K562 (cell line): ENCODE results near the gene FREM1.

Experiments used
- CTCF ChIP-seq, 3 experiments: IDR thresholded peaks in 2 of 3; conservative IDR thresholded peaks in 1 of 3; 2 replicates each; pipeline ENCODE4 v1.5.1; 2011 to 2012; ENCODE audit warnings: low read length in 3 of 3, mild to moderate bottlenecking in 3 of 3, control low read depth in 2 of 3, improper control_type of control experiment in 1 of 3, inconsistent platforms in 1 of 3, low read depth in 1 of 3, mixed read lengths in 1 of 3, moderate library complexity in 1 of 3; ENCODE audit not compliant: insufficient read depth in 2 of 3
- FOXM1 ChIP-seq, 2 experiments: fragments of 450-650 bp in 1 of 2; sonication (generic) in 1 of 2; formaldehyde crosslinking in 1 of 2; IDR thresholded peaks; 2 replicates each; pipeline versions ENCODE4 v1.6.1 to v1.9.0; 2017 to 2022; ENCODE audit warnings: low read depth in 2 of 2, mild to moderate bottlenecking in 2 of 2, missing genetic modification reagents in 1 of 2, moderate library complexity in 1 of 2
- ZNF175 ChIP-seq: fragments of 200-800 bp; sonication (Bioruptor generic); IDR thresholded peaks from 2 replicates; pipeline ENCODE4 v1.6.1; 2016; ENCODE audit warnings: low read depth, mild to moderate bottlenecking, missing genetic modification characterization, missing compliant biosample characterization
- ZNF274 ChIP-seq: IDR thresholded peaks from 2 replicates; pipeline ENCODE4 v1.6.1; 2011; ENCODE audit warnings: low read depth, mild to moderate bottlenecking, low read length, moderate library complexity, borderline replicate concordance
- ZZZ3 ChIP-seq: fragments of 450-650 bp; IDR thresholded peaks from 2 replicates; pipeline ENCODE4 v1.6.1; 2016; ENCODE audit warnings: antibody characterized with exemption, mild to moderate bottlenecking, moderate library complexity
- TF ChIP-seq, protein P1 (sequence below): sonication (generic); formaldehyde crosslinking; IDR thresholded peaks from 2 replicates; pipeline ENCODE4 v1.5.0; 2020; ENCODE audit warnings: missing genetic modification reagents

DNA sequence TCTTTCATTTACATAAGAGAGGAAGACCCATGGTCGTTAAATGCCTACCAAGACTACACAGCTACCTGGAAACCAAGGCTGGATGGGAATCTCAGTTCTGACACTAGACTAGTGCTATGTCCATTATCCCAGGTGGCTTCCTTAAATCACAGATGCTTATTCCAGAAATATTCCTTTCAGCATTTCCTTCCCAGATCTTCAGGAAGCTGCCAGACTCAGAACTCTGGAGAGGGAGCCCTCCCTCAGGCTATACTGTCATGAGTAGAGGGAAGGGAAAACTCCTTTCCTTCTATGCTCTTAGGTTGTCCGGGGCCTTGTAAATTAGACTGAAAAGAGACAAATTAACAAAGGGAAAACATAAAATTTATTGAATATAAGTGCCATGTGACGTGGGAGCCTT lies 20.8 kb downstream of the FREM1 start:
- TF ChIP-seq CTCF (IDR thresholded peaks at IDR 0.05 in 2 of 3, conservative IDR thresholded peaks at IDR 0.05 in 1 of 3; ENCODE audit: insufficient read depth in 2 of 3, low read depth in 1 of 3, low read length in 3 of 3): no peak
- no peak for TF ChIP-seq ZNF175 (CRISPR knock-in tag)
- no peak for TF ChIP-seq ZZZ3
- TF ChIP-seq ZNF274: no peak
- TF ChIP-seq, protein P1, sequence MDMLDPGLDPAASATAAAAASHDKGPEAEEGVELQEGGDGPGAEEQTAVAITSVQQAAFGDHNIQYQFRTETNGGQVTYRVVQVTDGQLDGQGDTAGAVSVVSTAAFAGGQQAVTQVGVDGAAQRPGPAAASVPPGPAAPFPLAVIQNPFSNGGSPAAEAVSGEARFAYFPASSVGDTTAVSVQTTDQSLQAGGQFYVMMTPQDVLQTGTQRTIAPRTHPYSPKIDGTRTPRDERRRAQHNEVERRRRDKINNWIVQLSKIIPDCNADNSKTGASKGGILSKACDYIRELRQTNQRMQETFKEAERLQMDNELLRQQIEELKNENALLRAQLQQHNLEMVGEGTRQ (CRISPR knock-in tag): no peak
- TF ChIP-seq FOXM1 (IDR thresholded peaks at IDR 0.05; ENCODE audit: low read depth): no peak
- TF ChIP-seq FOXM1 (CRISPR knock-in tag; IDR thresholded peaks at IDR 0.05; ENCODE audit: low read depth): no peak
